Measurements from ENCODE around the gene ZC3H18.

GRCh38 chr16:88667461-88667860 lies 97.3 kb downstream of the ZC3H18 start:
- TF ChIP-seq TAF1 (IDR thresholded peaks at IDR 0.05; ENCODE audit: low read depth) (no peak), CTCF (IDR thresholded peaks at IDR 0.05; ENCODE audit: poor library complexity, severe bottlenecking) (no peak)
